ENCODE measurements around the gene JPT1. TPM values are rescaled to one million over a fixed set of nuclear protein-coding genes. Genes with fewer than 3 reads are reported as not detected.

Gene JPT1
- total RNA-seq, 1 donor from 2014 or later, result 282 TPM

GRCh38 chr17:75155191-75155601 is 884 bp upstream of the JPT1 start:
- peaks cover 3% of the 10 kb centered on the region for H3K36me3 Mint-ChIP-seq (ENCODE audit: low read depth, unreplicated experiment)
- H3K36me3 ChIP-seq (ENCODE audit: insufficient read depth, low read length), result no peaks in the 10 kb centered on the region
- FAIRE-seq (no peak), DNase-seq (ENCODE audit: low read depth) (no peak)
- no peak overlapping the region for H3K27ac ChIP-seq (ENCODE audit: low read depth, low read length)
- peaks cover 45% of the 10 kb centered on the region for H3K79me2 ChIP-seq (ENCODE audit: insufficient read depth, low read length)
- peak overlapping the region; percentile 69 for H3K27ac Mint-ChIP-seq (ENCODE audit: unreplicated experiment)
- peaks cover 14% of the 10 kb centered on the region for H3K4me1 Mint-ChIP-seq (ENCODE audit: low read depth, unreplicated experiment)
- peak overlapping the region; percentile 92 for H3K4me2 ChIP-seq (ENCODE audit: low read length)
- no peaks in the 10 kb centered on the region for H3K27me3 Mint-ChIP-seq (ENCODE audit: low read depth, unreplicated experiment)
- H3K9me3 ChIP-seq (ENCODE audit: insufficient read depth, low read depth, low read length), result no peaks in the 10 kb centered on the region
- H3K9ac ChIP-seq (ENCODE audit: low read length), result peak overlapping the region; percentile 42
- peaks cover 30% of the 10 kb centered on the region for H4K20me1 ChIP-seq (ENCODE audit: insufficient read depth, low read length)
- H3K4me3 Mint-ChIP-seq (ENCODE audit: unreplicated experiment), result peak overlapping the region; percentile 86
- H3K4me3 ChIP-seq (ENCODE audit: insufficient read depth, low read depth, low read length), result no peak overlapping the region
- no peaks in the 10 kb centered on the region for H3K27me3 ChIP-seq (ENCODE audit: insufficient read depth, low read length)
- H3K9me3 Mint-ChIP-seq (ENCODE audit: unreplicated experiment), result no peaks in the 10 kb centered on the region
- H3K4me1 ChIP-seq (ENCODE audit: insufficient read depth, low read length), result peaks cover 21% of the 10 kb centered on the region
- H2AFZ ChIP-seq (ENCODE audit: low read depth, low read length), result no peak overlapping the region
- TF ChIP-seq, protein P1, sequence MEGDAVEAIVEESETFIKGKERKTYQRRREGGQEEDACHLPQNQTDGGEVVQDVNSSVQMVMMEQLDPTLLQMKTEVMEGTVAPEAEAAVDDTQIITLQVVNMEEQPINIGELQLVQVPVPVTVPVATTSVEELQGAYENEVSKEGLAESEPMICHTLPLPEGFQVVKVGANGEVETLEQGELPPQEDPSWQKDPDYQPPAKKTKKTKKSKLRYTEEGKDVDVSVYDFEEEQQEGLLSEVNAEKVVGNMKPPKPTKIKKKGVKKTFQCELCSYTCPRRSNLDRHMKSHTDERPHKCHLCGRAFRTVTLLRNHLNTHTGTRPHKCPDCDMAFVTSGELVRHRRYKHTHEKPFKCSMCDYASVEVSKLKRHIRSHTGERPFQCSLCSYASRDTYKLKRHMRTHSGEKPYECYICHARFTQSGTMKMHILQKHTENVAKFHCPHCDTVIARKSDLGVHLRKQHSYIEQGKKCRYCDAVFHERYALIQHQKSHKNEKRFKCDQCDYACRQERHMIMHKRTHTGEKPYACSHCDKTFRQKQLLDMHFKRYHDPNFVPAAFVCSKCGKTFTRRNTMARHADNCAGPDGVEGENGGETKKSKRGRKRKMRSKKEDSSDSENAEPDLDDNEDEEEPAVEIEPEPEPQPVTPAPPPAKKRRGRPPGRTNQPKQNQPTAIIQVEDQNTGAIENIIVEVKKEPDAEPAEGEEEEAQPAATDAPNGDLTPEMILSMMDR (IDR thresholded peaks at IDR 0.05; ENCODE audit: insufficient read depth, low read depth, low read length), result no peak
- TF ChIP-seq EZH2 (IDR thresholded peaks at IDR 0.05; ENCODE audit: insufficient read depth, low read length), result no peak

DNA sequence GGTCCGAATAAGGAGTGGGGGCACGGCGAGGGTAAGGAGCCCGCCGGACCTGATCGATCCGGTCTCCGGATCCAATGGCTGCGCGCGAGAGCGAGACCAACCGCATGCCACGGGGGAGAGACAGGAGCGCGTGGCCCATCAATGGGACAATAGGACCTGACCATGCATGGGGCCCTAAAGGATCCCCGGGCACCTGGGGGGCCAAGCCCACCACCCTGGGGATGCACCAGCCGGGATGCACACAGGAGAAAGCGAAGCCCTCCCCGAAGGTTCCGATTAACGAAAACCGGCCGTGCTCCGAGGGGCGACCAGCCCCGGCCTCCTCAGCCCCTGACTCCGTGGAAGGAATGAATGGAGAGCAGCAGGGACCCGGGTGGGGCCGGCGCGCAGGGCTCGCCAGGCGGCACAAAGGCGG is 525 bp downstream of the JPT1 start:
- Histone ChIP-seq H3K4me1 (ENCODE audit: insufficient read depth, low read length) (peaks cover 10% of the 10 kb centered on the region), H3K79me2 (ENCODE audit: insufficient read depth, low read length) (peaks cover 59% of the 10 kb centered on the region), H2AFZ (ENCODE audit: low read depth, low read length) (no peak overlapping the region), H3K9ac (ENCODE audit: low read length) (peak overlapping the region; percentile 96), H3K27ac (ENCODE audit: low read depth, low read length) (peak overlapping the region; percentile 77), H3K9me3 (ENCODE audit: insufficient read depth, low read depth, low read length) (no peaks in the 10 kb centered on the region), H3K4me3 (ENCODE audit: insufficient read depth, low read depth, low read length) (peak overlapping the region; percentile 89), H4K20me1 (ENCODE audit: insufficient read depth, low read length) (peaks cover 41% of the 10 kb centered on the region), H3K4me2 (ENCODE audit: low read length) (peak overlapping the region; percentile 92), H3K36me3 (ENCODE audit: insufficient read depth, low read length) (no peaks in the 10 kb centered on the region), H3K27me3 (ENCODE audit: insufficient read depth, low read length) (no peaks in the 10 kb centered on the region)
- no peaks in the 10 kb centered on the region for H3K27me3 Mint-ChIP-seq (ENCODE audit: low read depth, unreplicated experiment)
- peak overlapping the region; percentile 95 for H3K4me3 Mint-ChIP-seq (ENCODE audit: unreplicated experiment)
- TF ChIP-seq EZH2 (IDR thresholded peaks at IDR 0.05; ENCODE audit: insufficient read depth, low read length), result no peak
- TF ChIP-seq, protein P1 (IDR thresholded peaks at IDR 0.05; ENCODE audit: insufficient read depth, low read depth, low read length), result no peak
- FAIRE-seq (no peak), DNase-seq (ENCODE audit: low read depth) (no peak)
- H3K27ac Mint-ChIP-seq (ENCODE audit: unreplicated experiment), result peak overlapping the region; percentile 87
- no peaks in the 10 kb centered on the region for H3K36me3 Mint-ChIP-seq (ENCODE audit: low read depth, unreplicated experiment)
- peaks cover 16% of the 10 kb centered on the region for H3K4me1 Mint-ChIP-seq (ENCODE audit: low read depth, unreplicated experiment)
- H3K9me3 Mint-ChIP-seq (ENCODE audit: unreplicated experiment), result no peaks in the 10 kb centered on the region

GRCh38 chr17:75152922-75153779 is 1.2 kb downstream of the JPT1 start:
- H3K4me1 Mint-ChIP-seq (ENCODE audit: low read depth, unreplicated experiment), result peaks cover 16% of the 10 kb centered on the region
- peak overlapping the region; percentile 89 for H3K4me3 ChIP-seq (ENCODE audit: insufficient read depth, low read depth, low read length)
- H3K4me3 Mint-ChIP-seq (ENCODE audit: unreplicated experiment), result peak overlapping the region; percentile 95
- peaks cover 5% of the 10 kb centered on the region for H3K36me3 ChIP-seq (ENCODE audit: insufficient read depth, low read length)
- H3K9me3 Mint-ChIP-seq (ENCODE audit: unreplicated experiment), result no peaks in the 10 kb centered on the region
- FAIRE-seq (no peak), DNase-seq (ENCODE audit: low read depth) (no peak)
- no peaks in the 10 kb centered on the region for H3K36me3 Mint-ChIP-seq (ENCODE audit: low read depth, unreplicated experiment)
- peak overlapping the region; percentile 92 for H3K4me2 ChIP-seq (ENCODE audit: low read length)
- peak overlapping the region; percentile 96 for H3K9ac ChIP-seq (ENCODE audit: low read length)
- H3K9me3 ChIP-seq (ENCODE audit: insufficient read depth, low read depth, low read length), result no peaks in the 10 kb centered on the region
- H3K27me3 Mint-ChIP-seq (ENCODE audit: low read depth, unreplicated experiment), result no peaks in the 10 kb centered on the region
- peaks cover 65% of the 10 kb centered on the region for H3K79me2 ChIP-seq (ENCODE audit: insufficient read depth, low read length)
- H3K27me3 ChIP-seq (ENCODE audit: insufficient read depth, low read length), result no peaks in the 10 kb centered on the region
- H3K4me1 ChIP-seq (ENCODE audit: insufficient read depth, low read length), result peaks cover 7% of the 10 kb centered on the region
- no peak for TF ChIP-seq EZH2 (IDR thresholded peaks at IDR 0.05; ENCODE audit: insufficient read depth, low read length)
- TF ChIP-seq, protein P1 (IDR thresholded peaks at IDR 0.05; ENCODE audit: insufficient read depth, low read depth, low read length), result no peak
- H2AFZ ChIP-seq (ENCODE audit: low read depth, low read length), result no peak overlapping the region
- peak overlapping the region; percentile 87 for H3K27ac Mint-ChIP-seq (ENCODE audit: unreplicated experiment)
- peaks cover 47% of the 10 kb centered on the region for H4K20me1 ChIP-seq (ENCODE audit: insufficient read depth, low read length)
- H3K27ac ChIP-seq (ENCODE audit: low read depth, low read length), result peak overlapping the region; percentile 77
